CD8-positive, alpha-beta memory T cell (primary cell): ENCODE data around the gene KSR1. TPM values are rescaled to one million over a fixed set of nuclear protein-coding genes. Genes with fewer than 3 reads are reported as not detected.

ENCODE experiments used
- CTCF ChIA-PET: fragments of 350-600 bp; sonication (Branson Sonifier 250); formaldehyde crosslinking; loops from one replicate; lab custom pipeline; 2021; ENCODE audit warnings: antibody characterized with exemption; lab: Charles Lee
- POLR2A ChIA-PET: fragments of 350-600 bp; sonication (Branson Sonifier 250); formaldehyde crosslinking; loops from one replicate; lab custom pipeline; 2021; ENCODE audit warnings: antibody characterized with exemption; lab: Charles Lee
- DNase-seq, 5 donors: peaks; one replicate each; pipeline versions ENCODE4 v3.0.0 to v3.0.0-alpha.2; 2020 to 2022; ENCODE audit warnings: mixed read lengths in 1 of 5
- H3K27ac ChIP-seq: one replicate; pipeline ENCODE4 v1.7.0; 2013; ENCODE audit warnings: low read depth, mild to moderate bottlenecking, low read length, moderate library complexity
- H3K27me3 ChIP-seq: 2 replicates; pipeline ENCODE4 v1.7.0; 2013; ENCODE audit warnings: low read length, mild to moderate bottlenecking; ENCODE audit not compliant: insufficient read depth, poor library complexity, severe bottlenecking
- H3K36me3 ChIP-seq: 2 replicates; pipeline ENCODE4 v1.7.0; 2013; ENCODE audit warnings: mild to moderate bottlenecking, low read length, moderate library complexity; ENCODE audit not compliant: insufficient read depth
- H3K4me1 ChIP-seq: 2 replicates; pipeline ENCODE4 v1.7.0; 2013; ENCODE audit warnings: mild to moderate bottlenecking, low read length, moderate library complexity; ENCODE audit not compliant: insufficient read depth
- H3K4me3 ChIP-seq: 2 replicates; pipeline ENCODE4 v1.7.0; 2013; ENCODE audit warnings: mild to moderate bottlenecking, low read length
- H3K9me3 ChIP-seq: 2 replicates; pipeline ENCODE4 v1.7.0; 2013; ENCODE audit warnings: mild to moderate bottlenecking, low read length
- H3K27ac Mint-ChIP-seq, 8 donors: one replicate each; pipeline ENCODE4 v1.8.0; 2020 to 2021; ENCODE audit warnings: mixed read lengths in 8 of 8, mild to moderate bottlenecking in 6 of 8, inconsistent platforms in 3 of 8, moderate library complexity in 3 of 8
- H3K27me3 Mint-ChIP-seq, 2 donors: one replicate each; pipeline ENCODE4 v1.8.0; 2020 to 2021; ENCODE audit warnings: mixed read lengths in 2 of 2, mild to moderate bottlenecking in 1 of 2, moderate library complexity in 1 of 2
- H3K36me3 Mint-ChIP-seq, 3 donors: one replicate each; pipeline ENCODE4 v1.8.0; 2020 to 2021; ENCODE audit warnings: mixed read lengths in 3 of 3, inconsistent platforms in 1 of 3, mild to moderate bottlenecking in 1 of 3
- H3K4me1 Mint-ChIP-seq, 3 donors: one replicate each; pipeline ENCODE4 v1.8.0; 2020 to 2021; ENCODE audit warnings: mixed read lengths in 3 of 3, inconsistent platforms in 1 of 3, mild to moderate bottlenecking in 1 of 3
- H3K4me3 Mint-ChIP-seq, 7 donors: one replicate each; pipeline ENCODE4 v1.8.0; 2020 to 2021; ENCODE audit warnings: mixed read lengths in 7 of 7, mild to moderate bottlenecking in 6 of 7, moderate library complexity in 4 of 7, inconsistent platforms in 2 of 7
- H3K9me3 Mint-ChIP-seq, 5 donors: one replicate each; pipeline ENCODE4 v1.8.0; 2020 to 2022; ENCODE audit warnings: mixed read lengths in 5 of 5, mild to moderate bottlenecking in 3 of 5, moderate library complexity in 2 of 5, inconsistent platforms in 1 of 5
- polyA plus RNA-seq: library from polyadenylated mRNA; unstranded; fragments of 300-500 nt; fragmentation: Illumina TruSeq; gene quantifications from one replicate; pipeline ENCODE4 v1.2.3, GENCODE V29; 2021
- total RNA-seq, 2 experiments: library from RNA; stranded (reverse); gene quantifications; one replicate each; pipeline ENCODE4 v1.2.3, GENCODE V29; 2021

The KSR1 gene
- total and polyA plus RNA-seq, 3 experiments from 2014 or later = 2.9 to 26.9 (median 26.3) TPM

DNA sequence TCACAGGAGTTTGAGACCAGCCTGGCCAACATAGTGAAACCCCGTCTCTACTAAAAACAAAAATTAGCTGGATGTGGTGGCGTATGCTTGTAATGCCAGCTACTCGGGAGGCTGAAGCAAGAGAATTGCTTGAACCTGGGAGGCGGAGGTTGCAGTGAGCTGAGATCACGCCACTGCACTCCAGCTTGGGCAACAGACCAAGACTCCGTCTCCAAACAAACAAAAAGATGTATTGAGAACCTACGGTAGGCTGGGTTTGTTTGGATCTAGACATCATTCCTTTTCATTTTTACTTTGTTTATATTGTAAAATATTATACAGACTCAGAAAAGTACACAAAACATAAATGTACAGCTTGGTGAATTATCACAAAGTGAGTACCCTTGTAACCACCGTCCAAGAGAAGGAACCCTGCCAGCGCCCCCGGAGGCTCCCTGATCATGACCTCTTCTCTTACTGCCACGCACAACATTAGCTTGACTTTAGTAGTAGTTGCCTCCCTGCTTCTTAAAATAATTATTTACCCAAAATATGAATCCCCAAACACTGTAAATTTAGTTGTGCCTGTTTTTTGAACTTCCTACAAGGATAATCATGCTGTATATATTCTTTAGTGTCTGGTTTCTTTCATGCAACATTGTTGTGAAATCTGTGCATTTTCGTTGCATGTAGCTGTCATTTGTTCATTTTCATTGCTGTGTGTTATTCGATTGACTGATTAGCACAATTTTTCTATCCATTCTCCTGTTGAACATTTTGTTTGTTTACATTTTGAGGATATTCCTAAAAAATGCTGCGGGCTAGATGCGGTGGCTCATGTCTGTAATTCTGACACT is 56.5 kb downstream of the KSR1 start:
- H3K4me1 ChIP-seq = no peaks in the 10 kb centered on the region
- POLR2A ChIA-PET = no interaction called here
- H3K27me3 Mint-ChIP-seq = no peaks in the 10 kb centered on the region
- no peaks in the 10 kb centered on the region for H3K36me3 Mint-ChIP-seq
- DNase-seq = no peak
- H3K9me3 Mint-ChIP-seq = no peaks in the 10 kb centered on the region
- no peak overlapping the region for H3K4me3 ChIP-seq
- no peaks in the 10 kb centered on the region for H3K27me3 ChIP-seq
- CTCF ChIA-PET = no interaction called here
- H3K27ac Mint-ChIP-seq = peak overlapping the region in 1 of 8 donors; percentile 70
- H3K36me3 ChIP-seq = no peaks in the 10 kb centered on the region
- no peak overlapping the region for H3K4me3 Mint-ChIP-seq
- no peak overlapping the region for H3K27ac ChIP-seq
- no peaks in the 10 kb centered on the region for H3K9me3 ChIP-seq
- peaks cover 5 to 24% (median 9%) of the 10 kb centered on the region in 3 donors for H3K4me1 Mint-ChIP-seq

DNA sequence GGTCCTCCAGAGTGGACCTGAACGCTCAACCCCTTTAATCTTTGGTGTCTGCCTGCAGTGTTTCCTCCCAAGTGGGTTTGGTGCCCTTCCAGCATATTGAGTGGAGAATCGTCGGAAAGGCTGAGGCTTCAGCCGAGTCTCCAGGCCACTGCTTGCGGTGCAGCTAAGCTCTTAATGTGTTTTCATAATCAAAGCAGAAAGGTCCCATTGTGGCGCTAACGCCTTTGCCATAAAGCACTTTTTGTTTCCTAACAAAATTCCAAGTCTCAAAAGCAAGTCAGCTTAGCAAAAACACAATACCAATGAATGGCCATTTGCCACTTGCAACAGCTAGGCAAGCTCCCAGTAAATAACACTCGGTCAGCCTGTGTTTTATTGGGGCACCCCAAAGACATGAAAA is 57.6 kb downstream of the KSR1 start:
- H3K36me3 ChIP-seq = no peaks in the 10 kb centered on the region
- no peak overlapping the region for H3K27ac ChIP-seq
- H3K27ac Mint-ChIP-seq = no peak overlapping the region
- peaks cover 10 to 29% (median 13%) of the 10 kb centered on the region in 3 donors for H3K4me1 Mint-ChIP-seq
- H3K27me3 ChIP-seq = no peaks in the 10 kb centered on the region
- no peaks in the 10 kb centered on the region for H3K4me1 ChIP-seq
- no peaks in the 10 kb centered on the region for H3K9me3 Mint-ChIP-seq
- CTCF ChIA-PET = no interaction called here
- no peak for DNase-seq
- POLR2A ChIA-PET = no interaction called here
- no peaks in the 10 kb centered on the region for H3K36me3 Mint-ChIP-seq
- no peak overlapping the region for H3K4me3 Mint-ChIP-seq
- H3K27me3 Mint-ChIP-seq = no peaks in the 10 kb centered on the region
- no peaks in the 10 kb centered on the region for H3K9me3 ChIP-seq
- no peak overlapping the region for H3K4me3 ChIP-seq

DNA sequence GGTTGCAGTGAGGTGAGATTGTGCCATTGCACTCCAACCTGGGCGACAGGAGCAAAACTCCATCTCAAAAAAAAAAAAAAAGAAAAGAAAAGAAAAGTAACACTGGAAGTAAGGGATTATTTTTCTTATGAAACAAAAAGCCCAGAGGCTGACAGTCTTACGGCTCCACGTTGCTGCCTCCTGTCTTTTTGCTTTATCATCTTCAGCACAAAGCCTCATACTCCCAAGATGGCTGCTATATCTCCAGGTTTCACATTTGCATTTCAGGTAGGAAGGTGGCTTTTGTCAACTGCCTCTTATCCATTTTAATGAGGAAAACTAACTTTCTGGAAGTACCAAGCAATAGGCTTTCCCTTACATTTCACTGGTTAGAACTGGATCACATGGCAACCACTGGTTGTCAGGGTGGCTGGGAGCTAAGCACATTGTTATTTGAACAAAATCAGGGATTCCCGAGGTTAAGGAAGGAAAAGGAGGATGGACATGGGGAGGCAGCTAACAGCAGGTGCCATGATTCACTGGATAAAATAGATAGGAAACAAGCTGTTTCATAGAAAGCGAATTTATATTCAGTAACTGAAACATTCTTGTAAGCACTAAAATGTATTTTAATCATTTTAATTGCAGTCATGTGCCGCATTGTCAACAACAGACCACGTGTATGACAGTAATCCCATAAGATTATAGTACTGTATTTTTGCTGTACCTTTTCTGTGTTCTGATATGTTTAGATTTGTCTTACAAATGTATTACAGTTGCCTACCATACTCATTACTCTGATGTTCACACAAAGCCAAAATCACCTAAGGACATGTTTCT is 58.6 kb downstream of the KSR1 start:
- Mint-ChIP-seq H3K27me3 (no peaks in the 10 kb centered on the region), H3K4me3 (no peak overlapping the region), H3K36me3 (no peaks in the 10 kb centered on the region), H3K9me3 (no peaks in the 10 kb centered on the region), H3K4me1 (peaks cover 14 to 34% (median 17%) of the 10 kb centered on the region in 3 donors), H3K27ac (no peak overlapping the region)
- ChIA-PET POLR2A (interaction anchor here (0.8 kb wide), 1 partner anchor 31 kb away, joined by 3 read pairs; no protein-coding TSS in a partner anchor), CTCF (no interaction called here)
- no peak overlapping the region for H3K4me3 ChIP-seq
- H3K9me3 ChIP-seq = no peaks in the 10 kb centered on the region
- no peaks in the 10 kb centered on the region for H3K27me3 ChIP-seq
- no peaks in the 10 kb centered on the region for H3K36me3 ChIP-seq
- H3K27ac ChIP-seq = no peak overlapping the region
- DNase-seq = no peak
- H3K4me1 ChIP-seq = no peaks in the 10 kb centered on the region

DNA sequence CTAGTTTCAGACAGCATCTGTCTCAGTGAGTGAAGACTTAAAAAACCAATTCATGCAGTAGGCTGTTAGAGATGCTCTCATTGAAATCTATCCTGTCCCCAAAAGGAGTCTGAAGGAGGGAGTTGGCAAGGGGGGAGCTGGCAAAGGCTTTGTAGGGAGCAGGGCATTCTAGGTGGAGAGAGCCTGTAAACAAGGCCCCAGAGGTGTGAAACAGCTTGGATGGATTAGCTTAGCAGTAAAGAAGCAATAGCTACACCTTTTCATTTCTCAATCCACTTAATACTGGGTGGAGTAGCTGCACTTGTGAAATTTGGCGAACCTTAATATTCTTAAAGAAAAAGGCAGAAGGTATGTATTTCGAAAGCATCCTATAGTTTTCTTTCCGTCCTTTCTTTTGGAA is 61.8 kb downstream of the KSR1 start:
- POLR2A ChIA-PET = no interaction called here
- Mint-ChIP-seq H3K9me3 (no peaks in the 10 kb centered on the region), H3K4me1 (peaks cover 21 to 35% (median 25%) of the 10 kb centered on the region in 3 donors), H3K27me3 (no peaks in the 10 kb centered on the region), H3K27ac (peak overlapping the region in 1 of 8 donors; percentile 21), H3K4me3 (no peak overlapping the region), H3K36me3 (no peaks in the 10 kb centered on the region)
- Histone ChIP-seq H3K27me3 (no peaks in the 10 kb centered on the region), H3K27ac (no peak overlapping the region), H3K4me1 (no peaks in the 10 kb centered on the region), H3K4me3 (no peak overlapping the region), H3K9me3 (no peaks in the 10 kb centered on the region), H3K36me3 (no peaks in the 10 kb centered on the region)
- CTCF ChIA-PET = interaction anchor here (1.1 kb wide), 1 partner anchor 37 kb away, joined by 3 read pairs; no protein-coding TSS in a partner anchor
- DNase-seq = no peak

DNA sequence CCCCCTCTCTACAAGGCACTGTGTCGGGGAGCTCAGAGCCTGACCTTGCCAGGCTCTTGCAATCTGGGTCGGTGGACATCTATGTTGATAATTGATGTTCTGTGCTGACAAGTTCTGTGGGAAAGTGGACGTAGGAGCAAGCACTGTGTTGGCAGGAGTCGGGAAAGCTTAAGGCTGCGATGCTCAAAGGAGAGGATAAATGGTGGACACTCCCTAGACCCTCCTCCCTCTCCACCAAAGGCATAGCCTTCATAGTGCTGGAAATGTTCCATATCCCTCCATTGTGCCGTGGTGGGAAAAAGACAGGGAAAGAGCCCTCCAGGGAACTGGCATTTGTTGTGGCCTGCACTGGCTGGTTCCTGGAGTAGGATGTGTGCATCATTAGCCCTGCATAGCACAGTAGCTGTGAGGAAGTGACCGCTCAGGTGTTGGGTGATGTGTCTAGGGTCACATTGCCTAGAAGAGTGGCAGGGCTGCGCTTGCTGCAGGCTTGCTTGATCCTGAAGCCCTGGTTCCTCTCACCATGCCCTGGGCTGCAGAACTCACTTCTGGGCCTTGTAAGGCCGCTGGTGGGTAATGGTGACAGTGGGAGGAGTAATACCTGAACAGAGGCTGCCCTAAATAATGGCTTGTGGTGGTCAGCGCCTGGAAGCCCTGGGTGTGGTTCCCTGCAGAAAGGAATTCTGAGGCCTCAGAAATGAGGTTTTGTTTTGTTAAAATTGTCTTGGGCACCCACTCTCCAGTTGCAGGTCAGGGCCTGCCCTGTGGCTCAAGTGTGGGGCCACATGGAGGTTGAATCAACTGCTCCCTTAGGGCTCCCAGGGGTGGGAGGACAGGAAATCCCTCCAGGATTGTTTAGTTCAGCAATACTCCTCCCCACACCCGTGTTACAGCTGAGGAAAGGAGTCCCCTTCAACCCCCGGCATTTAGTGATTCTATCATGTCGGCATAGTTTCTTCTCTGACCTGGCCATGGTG is 62.6 kb downstream of the KSR1 start:
- no peaks in the 10 kb centered on the region for H3K36me3 ChIP-seq
- H3K9me3 ChIP-seq = no peaks in the 10 kb centered on the region
- H3K27ac ChIP-seq = no peak overlapping the region
- Mint-ChIP-seq H3K27ac (peak overlapping the region in 2 of 8 donors; percentile 28 to 62), H3K36me3 (no peaks in the 10 kb centered on the region), H3K4me1 (peaks cover 23 to 39% (median 28%) of the 10 kb centered on the region in 3 donors), H3K27me3 (no peaks in the 10 kb centered on the region), H3K4me3 (no peak overlapping the region), H3K9me3 (no peaks in the 10 kb centered on the region)
- CTCF ChIA-PET = interaction anchor here (1.1 kb wide), 1 partner anchor 38 kb away, joined by 3 read pairs; no protein-coding TSS in a partner anchor
- no peaks in the 10 kb centered on the region for H3K4me1 ChIP-seq
- DNase-seq = no peak
- H3K27me3 ChIP-seq = no peaks in the 10 kb centered on the region
- POLR2A ChIA-PET = no interaction called here
- H3K4me3 ChIP-seq = no peak overlapping the region

DNA sequence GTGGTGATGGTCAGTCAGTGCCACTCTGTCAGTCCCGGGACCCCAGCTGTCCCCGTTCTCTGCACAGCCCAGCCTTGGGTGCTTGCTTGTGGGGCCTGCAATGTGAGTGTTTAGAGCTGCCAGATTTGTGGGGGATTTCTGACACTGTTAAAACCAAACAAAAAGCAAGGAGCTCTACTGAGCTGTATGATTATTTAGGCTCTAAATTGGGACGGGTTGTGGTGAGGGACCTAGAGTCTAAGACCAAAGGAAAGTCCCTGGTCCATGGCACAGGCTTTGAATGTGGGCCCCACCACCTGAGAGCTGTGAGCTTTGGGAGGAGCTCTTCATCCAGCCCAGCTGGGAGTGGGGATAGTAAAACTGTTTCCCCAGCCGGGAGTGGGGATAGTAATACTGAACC is 63.3 kb downstream of the KSR1 start:
- H3K4me3 Mint-ChIP-seq = no peak overlapping the region
- peaks cover 30 to 46% (median 31%) of the 10 kb centered on the region in 3 donors for H3K4me1 Mint-ChIP-seq
- Histone ChIP-seq H3K4me3 (no peak overlapping the region), H3K27me3 (no peaks in the 10 kb centered on the region), H3K27ac (no peak overlapping the region), H3K36me3 (no peaks in the 10 kb centered on the region), H3K4me1 (no peaks in the 10 kb centered on the region), H3K9me3 (no peaks in the 10 kb centered on the region)
- no peaks in the 10 kb centered on the region for H3K9me3 Mint-ChIP-seq
- peak overlapping the region in 1 of 8 donors; percentile 62 for H3K27ac Mint-ChIP-seq
- peaks cover 0 to 1% of the 10 kb centered on the region in 2 donors for H3K27me3 Mint-ChIP-seq
- CTCF ChIA-PET = no interaction called here
- POLR2A ChIA-PET = no interaction called here
- H3K36me3 Mint-ChIP-seq = no peaks in the 10 kb centered on the region
- DNase-seq = no peak

DNA sequence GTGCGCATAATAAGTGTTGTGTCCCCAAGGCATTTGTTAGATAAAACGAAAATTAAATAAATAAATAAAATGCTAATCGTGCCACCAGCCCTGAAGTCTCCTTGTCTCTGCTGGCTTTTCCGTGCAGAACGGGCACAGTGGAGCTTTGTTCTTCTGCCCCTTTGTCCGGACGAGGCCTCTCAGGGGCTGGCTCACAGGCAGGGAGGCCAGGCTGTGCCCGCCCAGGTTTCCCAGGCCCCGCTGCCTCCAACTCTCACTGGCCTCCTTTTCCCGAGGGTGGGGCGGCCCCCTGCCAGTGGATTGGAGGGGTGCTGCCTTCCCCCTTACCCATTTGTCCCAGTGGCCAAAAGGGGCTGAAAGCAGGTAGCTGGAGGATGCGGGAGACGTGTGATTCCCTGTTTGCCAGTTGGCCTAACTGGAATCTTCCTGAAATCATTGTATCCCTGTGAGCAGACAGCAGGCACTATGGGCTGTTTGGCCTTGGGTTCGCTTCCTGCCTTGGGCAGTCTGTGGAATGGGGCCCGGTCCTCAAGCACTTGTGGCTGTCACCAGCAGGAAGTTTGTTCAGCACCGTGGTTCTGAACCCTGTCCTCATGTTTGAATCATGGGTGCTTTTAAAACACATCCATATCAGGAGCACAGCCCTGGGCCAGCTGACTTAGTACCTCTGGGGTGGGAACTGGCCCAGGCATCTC is 64.4 kb downstream of the KSR1 start:
- H3K27ac ChIP-seq = no peak overlapping the region
- no peak overlapping the region for H3K4me3 Mint-ChIP-seq

More for the DNA sequence above, 64.4 kb downstream of the KSR1 start:
- Mint-ChIP-seq H3K9me3 (no peaks in the 10 kb centered on the region), H3K4me1 (peaks cover 32 to 57% (median 36%) of the 10 kb centered on the region in 3 donors), H3K27ac (peak overlapping the region in 1 of 8 donors; percentile 14), H3K36me3 (no peaks in the 10 kb centered on the region), H3K27me3 (peaks cover 0 to 1% of the 10 kb centered on the region in 2 donors)
- DNase-seq = no peak
- H3K36me3 ChIP-seq = no peaks in the 10 kb centered on the region
- H3K9me3 ChIP-seq = no peaks in the 10 kb centered on the region
- CTCF ChIA-PET = no interaction called here
- no peaks in the 10 kb centered on the region for H3K27me3 ChIP-seq
- H3K4me3 ChIP-seq = no peak overlapping the region
- POLR2A ChIA-PET = interaction anchor here (0.6 kb wide), 1 partner anchor 218 kb away, joined by 8 read pairs; no protein-coding TSS in a partner anchor
- no peaks in the 10 kb centered on the region for H3K4me1 ChIP-seq
